Muscle layer of colon (tissue), 2 donors: ENCODE measurements around the gene BNC2.

ENCODE experiments used
- H3K27ac ChIP-seq: one replicate; pipeline ENCODE4 v1.7.0; 2013; ENCODE audit warnings: low read depth, mild to moderate bottlenecking, low read length, moderate library complexity
- H3K27me3 ChIP-seq, 2 donors: one replicate each; pipeline ENCODE4 v1.7.0; 2013; ENCODE audit warnings: low read length in 2 of 2, mild to moderate bottlenecking in 2 of 2; ENCODE audit not compliant: insufficient read depth in 2 of 2, control insufficient read depth in 1 of 2
- H3K36me3 ChIP-seq: one replicate; pipeline ENCODE4 v1.7.0; 2013; ENCODE audit warnings: mild to moderate bottlenecking, low read length; ENCODE audit not compliant: insufficient read depth
- H3K4me1 ChIP-seq: one replicate; pipeline ENCODE4 v1.7.0; 2013; ENCODE audit warnings: mild to moderate bottlenecking, low read length; ENCODE audit not compliant: insufficient read depth
- H3K4me3 ChIP-seq, 2 donors: one replicate each; pipeline ENCODE4 v1.7.0; 2013; ENCODE audit warnings: low read length in 2 of 2, low read depth in 1 of 2, mild to moderate bottlenecking in 1 of 2, moderate library complexity in 1 of 2
- H3K9ac ChIP-seq: one replicate; pipeline ENCODE4 v1.7.0; 2013; ENCODE audit warnings: low read length
- H3K9me3 ChIP-seq: one replicate; pipeline ENCODE4 v1.7.0; 2013; ENCODE audit warnings: mild to moderate bottlenecking, low read length
- donor health status: abdominal sarcoma.
- donor health status: Adenocarcinoma of cecum.

Gene BNC2

GRCh38 chr9:16387382-16387781, 483.1 kb downstream of the BNC2 start:
- Histone ChIP-seq H3K9ac (no peak overlapping the region), H3K27me3 (no peaks in the 10 kb centered on the region), H3K9me3 (no peaks in the 10 kb centered on the region), H3K27ac (no peak overlapping the region), H3K4me3 (no peak overlapping the region), H3K4me1 (peaks cover 6% of the 10 kb centered on the region), H3K36me3 (no peaks in the 10 kb centered on the region)

GRCh38 chr9:16386827-16387077, 483.7 kb downstream of the BNC2 start:
- Histone ChIP-seq H3K36me3 (no peaks in the 10 kb centered on the region), H3K27ac (no peak overlapping the region), H3K4me1 (peaks cover 6% of the 10 kb centered on the region), H3K9ac (no peak overlapping the region), H3K4me3 (no peak overlapping the region), H3K9me3 (no peaks in the 10 kb centered on the region), H3K27me3 (no peaks in the 10 kb centered on the region)

- no peak overlapping the region for H3K9ac ChIP-seq
- H3K4me1 ChIP-seq = peaks cover 6% of the 10 kb centered on the region
- no peaks in the 10 kb centered on the region for H3K27me3 ChIP-seq
- no peaks in the 10 kb centered on the region for H3K36me3 ChIP-seq
- H3K9me3 ChIP-seq = no peaks in the 10 kb centered on the region
- H3K4me3 ChIP-seq = no peak overlapping the region
- no peak overlapping the region for H3K27ac ChIP-seq
These were observed 484.3 kb downstream of the BNC2 start for GRCh38 chr9:16386007-16386826.

- Histone ChIP-seq H3K9ac (no peak overlapping the region), H3K9me3 (no peaks in the 10 kb centered on the region), H3K4me1 (peaks cover 6% of the 10 kb centered on the region), H3K27ac (no peak overlapping the region), H3K27me3 (no peaks in the 10 kb centered on the region), H3K4me3 (no peak overlapping the region), H3K36me3 (no peaks in the 10 kb centered on the region)
These were observed 484.9 kb downstream of the BNC2 start for GRCh38 chr9:16385590-16385989.

GRCh38 chr9:16384993-16385392, 485.5 kb downstream of the BNC2 start:
- H3K27me3 ChIP-seq = no peaks in the 10 kb centered on the region
- H3K36me3 ChIP-seq = no peaks in the 10 kb centered on the region
- no peak overlapping the region for H3K27ac ChIP-seq
- no peaks in the 10 kb centered on the region for H3K9me3 ChIP-seq
- H3K9ac ChIP-seq = no peak overlapping the region
- H3K4me1 ChIP-seq = peaks cover 6% of the 10 kb centered on the region
- H3K4me3 ChIP-seq = no peak overlapping the region

GRCh38 chr9:16377311-16377710, 493.2 kb downstream of the BNC2 start:
- Histone ChIP-seq H3K27ac (no peak overlapping the region), H3K4me1 (no peaks in the 10 kb centered on the region), H3K9me3 (no peaks in the 10 kb centered on the region), H3K4me3 (no peak overlapping the region), H3K36me3 (no peaks in the 10 kb centered on the region), H3K27me3 (no peaks in the 10 kb centered on the region), H3K9ac (no peak overlapping the region)

- no peaks in the 10 kb centered on the region for H3K36me3 ChIP-seq
- H3K4me1 ChIP-seq = no peaks in the 10 kb centered on the region
- no peak overlapping the region for H3K4me3 ChIP-seq
These were observed 499.2 kb downstream of the BNC2 start for GRCh38 chr9:16371306-16371705.

GRCh38 chr9:16370647-16371046, 499.8 kb downstream of the BNC2 start:
- H3K9me3 ChIP-seq = no peaks in the 10 kb centered on the region
- no peaks in the 10 kb centered on the region for H3K36me3 ChIP-seq
- no peak overlapping the region for H3K27ac ChIP-seq
- H3K9ac ChIP-seq = no peak overlapping the region
- no peaks in the 10 kb centered on the region for H3K4me1 ChIP-seq
- H3K4me3 ChIP-seq = no peak overlapping the region
- H3K27me3 ChIP-seq = no peaks in the 10 kb centered on the region

More at GRCh38 chr9:16371306-16371705, 499.2 kb downstream of the BNC2 start:
- no peaks in the 10 kb centered on the region for H3K9me3 ChIP-seq
- no peak overlapping the region for H3K27ac ChIP-seq
- no peak overlapping the region for H3K9ac ChIP-seq
- no peaks in the 10 kb centered on the region for H3K27me3 ChIP-seq

GRCh38 chr9:16369427-16369826, 501.0 kb downstream of the BNC2 start:
- no peaks in the 10 kb centered on the region for H3K4me1 ChIP-seq
- no peaks in the 10 kb centered on the region for H3K27me3 ChIP-seq
- H3K9ac ChIP-seq = no peak overlapping the region
- H3K9me3 ChIP-seq = no peaks in the 10 kb centered on the region
- no peak overlapping the region for H3K4me3 ChIP-seq
- H3K36me3 ChIP-seq = no peaks in the 10 kb centered on the region
- H3K27ac ChIP-seq = no peak overlapping the region

GRCh38 chr9:16368237-16369087, 502.0 kb downstream of the BNC2 start:
- Histone ChIP-seq H3K27me3 (no peaks in the 10 kb centered on the region), H3K9me3 (no peaks in the 10 kb centered on the region), H3K4me1 (no peaks in the 10 kb centered on the region), H3K27ac (no peak overlapping the region), H3K36me3 (no peaks in the 10 kb centered on the region), H3K4me3 (no peak overlapping the region), H3K9ac (no peak overlapping the region)

- Histone ChIP-seq H3K9me3 (no peaks in the 10 kb centered on the region), H3K4me1 (no peaks in the 10 kb centered on the region), H3K36me3 (no peaks in the 10 kb centered on the region), H3K27ac (no peak overlapping the region), H3K27me3 (no peaks in the 10 kb centered on the region), H3K4me3 (no peak overlapping the region), H3K9ac (no peak overlapping the region)
These were observed 502.8 kb downstream of the BNC2 start for GRCh38 chr9:16367605-16368231.
